ENCODE data around the gene SHC1.

SHC1 gene

GRCh38 chr1:154956544-154956941 is 14.0 kb downstream of the SHC1 start:
- DNase-seq (ENCODE audit: low spot score): no peak

GRCh38 chr1:154955718-154956543 is 14.6 kb downstream of the SHC1 start, which contains the start of gene PBXIP1:
TSS of gene PBXIP1 (minus strand) at chr1:154956099. CDS start at chr1:154953721, 2,378 bp downstream.
- peak; percentile 94 for DNase-seq (ENCODE audit: low spot score)

- peak; percentile 81 for DNase-seq (ENCODE audit: low spot score)
Measured at GRCh38 chr1:154955039-154955717, 15.4 kb downstream of the SHC1 start.

GRCh38 chr1:154954541-154954940 is 16.0 kb downstream of the SHC1 start:
- DNase-seq (ENCODE audit: low spot score): no peak

GRCh38 chr1:154953611-154954038 is 16.9 kb downstream of the SHC1 start:
- no peak for DNase-seq (ENCODE audit: low spot score)

GRCh38 chr1:154952664-154953063 is 17.9 kb downstream of the SHC1 start:
- DNase-seq (ENCODE audit: low spot score): no peak

GRCh38 chr1:154951901-154952657 is 18.5 kb downstream of the SHC1 start:
- DNase-seq (ENCODE audit: low spot score): no peak

- DNase-seq (ENCODE audit: low spot score): no peak
Measured at GRCh38 chr1:154948079-154948478, 22.5 kb downstream of the SHC1 start.

GRCh38 chr1:154945962-154946850 is 24.3 kb downstream of the SHC1 start:
- DNase-seq (ENCODE audit: low spot score): no peak

- no peak for DNase-seq (ENCODE audit: low spot score)
Measured at GRCh38 chr1:154945160-154945961, 25.2 kb downstream of the SHC1 start.

GRCh38 chr1:154944401-154945159 is 26.0 kb downstream of the SHC1 start:
- DNase-seq (ENCODE audit: low spot score): no peak

GRCh38 chr1:154943649-154944400 is 26.7 kb downstream of the SHC1 start:
- DNase-seq (ENCODE audit: low spot score): peak; percentile 56

GRCh38 chr1:154941333-154942013 is 29.1 kb downstream of the SHC1 start:
- no peak for DNase-seq (ENCODE audit: low spot score)

- DNase-seq (ENCODE audit: low spot score): no peak
Measured at GRCh38 chr1:154940651-154941194, 29.8 kb downstream of the SHC1 start.

GRCh38 chr1:154940213-154940560 is 30.4 kb downstream of the SHC1 start:
- no peak for DNase-seq (ENCODE audit: low spot score)

- no peak for DNase-seq (ENCODE audit: low spot score)
Measured at GRCh38 chr1:154938604-154939399, 31.7 kb downstream of the SHC1 start.

- DNase-seq (ENCODE audit: low spot score): no peak
Measured at GRCh38 chr1:154937988-154938386, 32.6 kb downstream of the SHC1 start.

Measured in AG08396 (cell line).